ENCODE measurements around the gene SUPT4H1.

SUPT4H1 gene

DNA sequence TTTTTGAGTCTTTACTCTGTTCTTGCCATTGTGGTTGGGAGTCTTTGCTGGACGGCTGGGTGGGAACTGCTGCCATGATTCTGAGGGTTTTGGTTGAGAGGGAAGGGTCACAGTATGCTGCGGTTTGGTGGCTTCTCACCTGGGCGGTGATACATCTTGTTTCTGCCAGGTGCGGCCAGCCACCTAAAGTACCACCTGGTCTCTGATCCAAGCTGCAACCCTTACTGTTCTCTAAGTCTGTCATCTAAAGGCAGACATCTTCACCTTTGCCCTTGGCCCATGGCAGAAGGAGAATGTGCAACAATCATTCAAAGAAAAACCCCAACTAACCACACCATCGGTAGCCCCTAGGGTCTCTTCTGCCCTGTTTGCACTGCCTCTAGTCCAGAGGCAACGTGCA, 51.7 kb downstream of the SUPT4H1 start:
- peak; percentile 13 for DNase-seq (ENCODE audit: low spot score)
- TF ChIP-seq, protein P1, sequence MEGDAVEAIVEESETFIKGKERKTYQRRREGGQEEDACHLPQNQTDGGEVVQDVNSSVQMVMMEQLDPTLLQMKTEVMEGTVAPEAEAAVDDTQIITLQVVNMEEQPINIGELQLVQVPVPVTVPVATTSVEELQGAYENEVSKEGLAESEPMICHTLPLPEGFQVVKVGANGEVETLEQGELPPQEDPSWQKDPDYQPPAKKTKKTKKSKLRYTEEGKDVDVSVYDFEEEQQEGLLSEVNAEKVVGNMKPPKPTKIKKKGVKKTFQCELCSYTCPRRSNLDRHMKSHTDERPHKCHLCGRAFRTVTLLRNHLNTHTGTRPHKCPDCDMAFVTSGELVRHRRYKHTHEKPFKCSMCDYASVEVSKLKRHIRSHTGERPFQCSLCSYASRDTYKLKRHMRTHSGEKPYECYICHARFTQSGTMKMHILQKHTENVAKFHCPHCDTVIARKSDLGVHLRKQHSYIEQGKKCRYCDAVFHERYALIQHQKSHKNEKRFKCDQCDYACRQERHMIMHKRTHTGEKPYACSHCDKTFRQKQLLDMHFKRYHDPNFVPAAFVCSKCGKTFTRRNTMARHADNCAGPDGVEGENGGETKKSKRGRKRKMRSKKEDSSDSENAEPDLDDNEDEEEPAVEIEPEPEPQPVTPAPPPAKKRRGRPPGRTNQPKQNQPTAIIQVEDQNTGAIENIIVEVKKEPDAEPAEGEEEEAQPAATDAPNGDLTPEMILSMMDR (IDR thresholded peaks at IDR 0.05; ENCODE audit: poor library complexity, severe bottlenecking), result no peak
- Histone ChIP-seq H3K27me3 (ENCODE audit: insufficient read depth, poor library complexity, severe bottlenecking) (peaks cover 3% of the 10 kb centered on the region), H3K4me1 (ENCODE audit: insufficient read depth, poor library complexity, severe bottlenecking) (no peaks in the 10 kb centered on the region), H3K36me3 (ENCODE audit: low read depth) (no peaks in the 10 kb centered on the region), H3K9me3 (ENCODE audit: severe bottlenecking) (no peaks in the 10 kb centered on the region), H3K27ac (ENCODE audit: poor library complexity, severe bottlenecking) (no peak overlapping the region), H3K4me3 (ENCODE audit: severe bottlenecking) (no peak overlapping the region)
- ATAC-seq (ENCODE audit: low read depth), result no peak
